Endothelial cell of umbilical vein (primary cell): ENCODE measurements around the gene TRMT6. TPM values are rescaled to one million over a fixed set of nuclear protein-coding genes. Genes with fewer than 3 reads are reported as not detected.

Experiments used
- BruUV-seq: library from RNA; stranded (reverse); fragments of 400-500 nt; replicated peaks from 2 replicates; lab custom pipeline; 2021; lab: Mats Ljungman, UMichigan
- CTCF ChIA-PET: fragments of 300-600, 350-600 bp; sonication (Branson Sonifier 250); formaldehyde crosslinking; loops from one replicate; lab custom pipeline; 2021; ENCODE audit warnings: antibody characterized with exemption, inconsistent platforms; lab: Charles Lee
- POLR2A ChIA-PET: fragments of 300-600, 350-600 bp; sonication (Branson Sonifier 250); formaldehyde crosslinking; loops from one replicate; lab custom pipeline; 2021; ENCODE audit warnings: antibody characterized with exemption, inconsistent platforms; lab: Charles Lee
- DNase-seq: peaks from one replicate; pipeline ENCODE4 v3.0.0-alpha.2; 2011; ENCODE audit warnings: low read depth, low spot score
- FAIRE-seq: peaks from 2 replicates; lab custom pipeline; 2011; peaks lifted over from hg19 to GRCh38; lab: Jason Lieb, UNC
- H2AFZ ChIP-seq: 2 replicates; pipeline ENCODE4 v1.6.0; 2012; ENCODE audit warnings: low read depth, low read length, control low read depth, inconsistent platforms
- H3K27ac ChIP-seq: 2 replicates; pipeline ENCODE4 v1.5.1; 2011; ENCODE audit warnings: low read depth, mild to moderate bottlenecking, control low read depth, low read length, moderate library complexity; ENCODE audit not compliant: insufficient read depth
- H3K27me3 ChIP-seq, 2 experiments: 2 replicates each; pipeline versions ENCODE4 v1.6.0 to v1.6.1; 2011; ENCODE audit warnings: low read length in 2 of 2, mixed read lengths in 1 of 2; ENCODE audit not compliant: control insufficient read depth in 2 of 2, insufficient read depth in 2 of 2
- H3K36me3 ChIP-seq, 2 experiments: 2 replicates in 1 of 2; 3 replicates in 1 of 2; pipeline ENCODE4 v1.5.1; 2011; ENCODE audit warnings: low read length in 2 of 2, mild to moderate bottlenecking in 1 of 2, moderate library complexity in 1 of 2; ENCODE audit not compliant: control insufficient read depth in 2 of 2, insufficient read depth in 2 of 2; ENCODE audit errors: extremely low read depth in 1 of 2
- H3K4me1 ChIP-seq: 3 replicates; pipeline ENCODE4 v1.5.1; 2011; ENCODE audit warnings: mild to moderate bottlenecking, low read length; ENCODE audit not compliant: control insufficient read depth, insufficient read depth; ENCODE audit errors: extremely low read depth
- H3K4me2 ChIP-seq: 2 replicates; pipeline ENCODE4 v1.6.1; 2011; ENCODE audit warnings: low read length, control low read depth, mixed read lengths; ENCODE audit not compliant: insufficient read depth
- H3K4me3 ChIP-seq, 3 experiments: fragments of 200-600 bp in 1 of 3; sonication (generic), shearing (Covaris generic) in 1 of 3; replicated peaks in 1 of 3; 2 replicates each; pipeline ENCODE4 v1.5.1; 2011 to 2016; ENCODE audit warnings: control low read depth in 3 of 3, low read length in 3 of 3, mild to moderate bottlenecking in 2 of 3, inconsistent platforms in 1 of 3, low read depth in 1 of 3, moderate library complexity in 1 of 3; ENCODE audit not compliant: insufficient read depth in 1 of 3
- H3K79me2 ChIP-seq: 2 replicates; pipeline ENCODE4 v1.6.0; 2012; ENCODE audit warnings: low read length, inconsistent platforms; ENCODE audit not compliant: control insufficient read depth, insufficient read depth
- H3K9ac ChIP-seq: replicated peaks from 2 replicates; pipeline ENCODE3; 2011; ENCODE audit warnings: low read length, control low read depth; ENCODE audit not compliant: insufficient read depth; ENCODE audit errors: extremely low read depth
- H3K9me1 ChIP-seq: replicated peaks from 3 replicates; pipeline ENCODE4 v1.6.0; 2011; ENCODE audit warnings: mild to moderate bottlenecking, low read length; ENCODE audit not compliant: control insufficient read depth, insufficient read depth; ENCODE audit errors: extremely low read depth
- H3K9me3 ChIP-seq: replicated peaks from 2 replicates; pipeline ENCODE4 v1.5.1; 2012; ENCODE audit warnings: low read length, inconsistent platforms; ENCODE audit not compliant: control insufficient read depth, insufficient read depth
- H4K20me1 ChIP-seq: replicated peaks from 2 replicates; pipeline ENCODE3; 2011; ENCODE audit warnings: mild to moderate bottlenecking, low read length; ENCODE audit not compliant: control insufficient read depth, insufficient read depth; ENCODE audit errors: extremely low read depth
- CTCF ChIP-seq, 2 donors: IDR thresholded peaks; 1 replicate in 1 of 2; 2 replicates in 1 of 2; pipeline ENCODE4 v1.5.1; 2011; ENCODE audit warnings: low read length in 2 of 2, mild to moderate bottlenecking in 2 of 2, moderate library complexity in 2 of 2, control low read depth in 1 of 2, inconsistent platforms in 1 of 2, low read depth in 1 of 2; ENCODE audit not compliant: insufficient read depth in 1 of 2; ENCODE audit errors: extremely low read depth in 1 of 2
- EZH2 ChIP-seq: IDR thresholded peaks from 2 replicates; pipeline ENCODE4 v1.6.1; 2012; ENCODE audit warnings: borderline replicate concordance, low read depth, mild to moderate bottlenecking, moderate library complexity, low read length, inconsistent platforms; ENCODE audit not compliant: severe bottlenecking
- FOS ChIP-seq: IDR thresholded peaks from 2 replicates; pipeline ENCODE4 v1.6.1; 2011; ENCODE audit warnings: mild to moderate bottlenecking, low read length, moderate library complexity, borderline replicate concordance; ENCODE audit not compliant: insufficient read depth
- GATA2 ChIP-seq: IDR thresholded peaks from 2 replicates; pipeline ENCODE4 v1.7.0; 2011; ENCODE audit warnings: low read depth, mild to moderate bottlenecking, moderate library complexity, mixed read lengths, low read length; ENCODE audit not compliant: insufficient read length, insufficient read depth
- JUN ChIP-seq: IDR thresholded peaks from 2 replicates; pipeline ENCODE4 v1.6.1; 2011; ENCODE audit warnings: borderline replicate concordance, low read depth; ENCODE audit not compliant: insufficient read length, insufficient read depth
- MAX ChIP-seq: IDR thresholded peaks from 2 replicates; pipeline ENCODE4 v1.6.1; 2011; ENCODE audit not compliant: insufficient read depth, insufficient read length
- MYC ChIP-seq: IDR thresholded peaks from one replicate; pipeline ENCODE4 v1.6.1; 2011; ENCODE audit warnings: mild to moderate bottlenecking, low read depth, low read length
- POLR2A ChIP-seq: IDR thresholded peaks from 2 replicates; pipeline ENCODE4 v1.6.1; 2012; ENCODE audit warnings: low read depth, mild to moderate bottlenecking, control low read depth, low read length
- POLR2AphosphoS5 ChIP-seq: IDR thresholded peaks from 2 replicates; pipeline ENCODE4 v1.6.1; 2012; ENCODE audit warnings: low read depth, mild to moderate bottlenecking, control low read depth, low read length, moderate library complexity; ENCODE audit not compliant: insufficient read depth
- dilution Hi-C: fragments of 300-500 bp; cut with MboI; formaldehyde crosslinking; loops from one replicate; pipeline ENCODE4 v1.15.0; 2019; ENCODE audit warnings: low sequenced_read_pairs; ENCODE audit not compliant: extremely low pct_ligation_motif_present
- intact Hi-C: fragments of 100-400 bp; cut with micrococcal nuclease; formaldehyde crosslinking; loops from one replicate; pipeline ENCODE4 v1.10.0; 2022
- polyA plus RNA-seq, 4 experiments: library from polyadenylated mRNA; depleted of rRNA in 3 of 4; stranded (reverse) in 3 of 4; unstranded in 1 of 4; fragments of >200 nt; gene quantifications; 2 replicates each; pipeline versions ENCODE4 v1.2.1 to v1.2.3, GENCODE V29; 2011 to 2012; ENCODE audit warnings: missing spikeins in 1 of 4
- total RNA-seq: library from RNA; stranded (reverse); gene quantifications from 2 replicates; pipeline ENCODE4 v1.2.3, GENCODE V29; 2021

Gene TRMT6
- total and polyA plus RNA-seq, 2 donors (not counting 3 experiments of a cell fraction or from before 2014, with no cell fraction given): 4.1 to 12.0 TPM

GRCh38 chr20:5970381-5970780 lies 20.0 kb upstream of the TRMT6 start:
- intact Hi-C loops (no loop called here), dilution Hi-C loops (no loop called here)
- no peaks in the 10 kb centered on the region for H4K20me1 ChIP-seq
- H3K36me3 ChIP-seq: peaks cover 0 to 8% of the 10 kb centered on the region in 2 experiments
- no peak overlapping the region for H2AFZ ChIP-seq
- no peaks in the 10 kb centered on the region for H3K79me2 ChIP-seq
- H3K4me1 ChIP-seq: no peaks in the 10 kb centered on the region
- H3K9me3 ChIP-seq: no peaks in the 10 kb centered on the region
- ChIA-PET CTCF (no interaction called here), POLR2A (no interaction called here)
- no peak overlapping the region for H3K9ac ChIP-seq
- no peaks in the 10 kb centered on the region for H3K27me3 ChIP-seq
- BruUV-seq: no TSS peak
- no peak overlapping the region for H3K4me2 ChIP-seq
- H3K4me3 ChIP-seq: no peak overlapping the region
- H3K27ac ChIP-seq: no peak overlapping the region
- FAIRE-seq: no peak
- no peak for DNase-seq
- no peaks in the 10 kb centered on the region for H3K9me1 ChIP-seq
- TF ChIP-seq POLR2A: no peak
- no peak for TF ChIP-seq MYC
- no peak for TF ChIP-seq POLR2AphosphoS5
- no peak for TF ChIP-seq JUN
- TF ChIP-seq FOS: no peak
- no peak for TF ChIP-seq CTCF (IDR thresholded peaks at IDR 0.05; ENCODE audit: extremely low read depth in 1 of 2, insufficient read depth in 1 of 2, low read depth in 1 of 2, low read length in 2 of 2)
- TF ChIP-seq EZH2: no peak
- TF ChIP-seq MAX: no peak
- TF ChIP-seq GATA2: no peak
